Ovary (tissue), 9 donors: Measurements from ENCODE around the gene ISCA2. TPM values are rescaled to one million over a fixed set of nuclear protein-coding genes. Genes with fewer than 3 reads are reported as not detected.

Source experiments
- DNase-seq, 5 donors: peaks; one replicate each; pipeline ENCODE4 v3.0.0-alpha.2; 2019 to 2020
- H3K27ac ChIP-seq, 2 donors: fragments of 200-600 bp; one replicate each; pipeline versions ENCODE4 v1.5.1 to v1.8.0; 2019 to 2022
- H3K27me3 ChIP-seq: fragments of 200-600 bp; one replicate; pipeline ENCODE4 v1.8.0; 2022
- H3K36me3 ChIP-seq: fragments of 200-600 bp; sonication (generic); one replicate; pipeline ENCODE4 v1.5.1; 2019
- H3K4me1 ChIP-seq: one replicate; pipeline ENCODE4 v1.8.1; 2013; ENCODE audit warnings: mild to moderate bottlenecking, moderate library complexity; ENCODE audit not compliant: insufficient read depth
- H3K4me3 ChIP-seq: fragments of 200-600 bp; sonication (generic); one replicate; pipeline ENCODE4 v1.5.1; 2017
- H3K9me3 ChIP-seq, 2 donors: fragments of 200-600 bp in 1 of 2; sonication (generic) in 1 of 2; one replicate each; pipeline versions ENCODE4 v1.5.1 to v1.8.1; 2013 to 2019; ENCODE audit warnings: mild to moderate bottlenecking in 1 of 2, moderate library complexity in 1 of 2
- EP300 ChIP-seq: sonication (generic); formaldehyde crosslinking; IDR thresholded peaks from one replicate; pipeline ENCODE4 v1.6.1; 2017; ENCODE audit warnings: antibody characterized with exemption
- POLR2A ChIP-seq: fragments of 450-650 bp; IDR thresholded peaks from one replicate; pipeline ENCODE4 v1.6.1; 2017; ENCODE audit warnings: antibody characterized with exemption, mild to moderate bottlenecking, moderate library complexity
- WGBS, 3 donors: extraction: QIAGEN DNeasy Blood & Tissue Kit in 1 of 3; methylation state at CpG; one replicate each; pipeline versions ENCODE4 v1.1.5 to v1.1.7; 2013 to 2017; 5-methylcytosine and 5-hydroxymethylcytosine counted together
- intact Hi-C, 4 donors: fragments of 100-400 bp; cut with DNase I; formaldehyde crosslinking; loops; one replicate each; pipeline versions ENCODE4 v1.11.0 to v1.15.1; 2022 to 2023
- polyA plus RNA-seq, 2 donors: library from polyadenylated mRNA; stranded (reverse); fragments of 200-250 nt in 1 of 2; fragments of 350-450 nt in 1 of 2; fragmentation: Illumina TruSeq in 1 of 2; extraction: RNeasy Lipid Tissue Mini Kit (QIAGEN cat#74804) in 1 of 2; gene quantifications; one replicate each; pipeline ENCODE4 v1.2.3, GENCODE V29; 2013 to 2014
- total RNA-seq, 7 donors: library from RNA; depleted of rRNA in 2 of 7; stranded (reverse); fragments of >200 nt in 2 of 7; fragmentation: NEBNext Ultra II Directional in 3 of 7; extraction: Animal tissue kit (Norgen Biotek cat#: 25700) in 3 of 7; gene quantifications; one replicate each; pipeline versions ENCODE4 v1.1.0 to v1.2.4, GENCODE V29; 2016 to 2023
- TF ChIP-seq, protein P1 (sequence below), 3 donors: fragments of 450-650 bp in 2 of 3; fragments of 200-600 bp in 1 of 3; IDR thresholded peaks; one replicate each; pipeline versions ENCODE4 v1.5.1 to v1.8.0; 2016 to 2022; ENCODE audit warnings: antibody characterized with exemption in 3 of 3, mild to moderate bottlenecking in 1 of 3
- donor health status: DM: no; HTN: no; CAD: no; lungs with moderate emphysema.
- donor health status: DM: no; HTN: no; CAD: no.
- donor health status: Bipolar disorder and iron deficiency.
- donor health status: DM: yes; HTN: yes; CAD: no.
- donor health status: DM: no; HTN: no; CAD: no.
- donor health status: DM: yes; HTN: yes; CAD: no.

Gene ISCA2
- total and polyA plus RNA-seq, 9 donors: 11.7 to 47.4 (median 26.9) TPM

DNA sequence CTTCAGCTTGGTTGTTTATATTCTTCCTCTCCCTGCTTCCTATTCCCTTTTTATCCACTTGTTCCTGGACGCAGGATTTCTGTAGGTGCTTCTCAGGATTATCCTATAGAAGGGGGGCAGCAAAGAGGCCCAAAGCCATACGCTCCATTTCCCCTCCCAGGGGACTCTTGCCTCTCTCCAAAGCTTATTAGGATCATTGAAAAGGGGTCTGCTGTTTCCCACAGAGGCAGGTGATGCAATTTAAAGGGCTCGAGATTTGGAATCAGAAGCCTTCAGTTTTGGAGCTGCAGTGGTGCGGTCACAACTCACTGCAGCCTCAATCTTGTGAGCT lies 36.0 kb upstream of the ISCA2 start:
- DNase-seq: no peak
- no peaks in the 10 kb centered on the region for H3K27me3 ChIP-seq
- H3K9me3 ChIP-seq: no peaks in the 10 kb centered on the region
- WGBS, 3 donors: 74 to 77% (median 74%) methylated on average over 4 of the region's 4 CpGs
- no peaks in the 10 kb centered on the region for H3K4me1 ChIP-seq
- H3K36me3 ChIP-seq: no peaks in the 10 kb centered on the region
- intact Hi-C loops: no loop called here
- no peak overlapping the region for H3K4me3 ChIP-seq
- H3K27ac ChIP-seq: no peak overlapping the region
- TF ChIP-seq, protein P1, sequence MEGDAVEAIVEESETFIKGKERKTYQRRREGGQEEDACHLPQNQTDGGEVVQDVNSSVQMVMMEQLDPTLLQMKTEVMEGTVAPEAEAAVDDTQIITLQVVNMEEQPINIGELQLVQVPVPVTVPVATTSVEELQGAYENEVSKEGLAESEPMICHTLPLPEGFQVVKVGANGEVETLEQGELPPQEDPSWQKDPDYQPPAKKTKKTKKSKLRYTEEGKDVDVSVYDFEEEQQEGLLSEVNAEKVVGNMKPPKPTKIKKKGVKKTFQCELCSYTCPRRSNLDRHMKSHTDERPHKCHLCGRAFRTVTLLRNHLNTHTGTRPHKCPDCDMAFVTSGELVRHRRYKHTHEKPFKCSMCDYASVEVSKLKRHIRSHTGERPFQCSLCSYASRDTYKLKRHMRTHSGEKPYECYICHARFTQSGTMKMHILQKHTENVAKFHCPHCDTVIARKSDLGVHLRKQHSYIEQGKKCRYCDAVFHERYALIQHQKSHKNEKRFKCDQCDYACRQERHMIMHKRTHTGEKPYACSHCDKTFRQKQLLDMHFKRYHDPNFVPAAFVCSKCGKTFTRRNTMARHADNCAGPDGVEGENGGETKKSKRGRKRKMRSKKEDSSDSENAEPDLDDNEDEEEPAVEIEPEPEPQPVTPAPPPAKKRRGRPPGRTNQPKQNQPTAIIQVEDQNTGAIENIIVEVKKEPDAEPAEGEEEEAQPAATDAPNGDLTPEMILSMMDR (IDR thresholded peaks at IDR 0.05): no peak
- no peak for TF ChIP-seq POLR2A
- no peak for TF ChIP-seq EP300

DNA sequence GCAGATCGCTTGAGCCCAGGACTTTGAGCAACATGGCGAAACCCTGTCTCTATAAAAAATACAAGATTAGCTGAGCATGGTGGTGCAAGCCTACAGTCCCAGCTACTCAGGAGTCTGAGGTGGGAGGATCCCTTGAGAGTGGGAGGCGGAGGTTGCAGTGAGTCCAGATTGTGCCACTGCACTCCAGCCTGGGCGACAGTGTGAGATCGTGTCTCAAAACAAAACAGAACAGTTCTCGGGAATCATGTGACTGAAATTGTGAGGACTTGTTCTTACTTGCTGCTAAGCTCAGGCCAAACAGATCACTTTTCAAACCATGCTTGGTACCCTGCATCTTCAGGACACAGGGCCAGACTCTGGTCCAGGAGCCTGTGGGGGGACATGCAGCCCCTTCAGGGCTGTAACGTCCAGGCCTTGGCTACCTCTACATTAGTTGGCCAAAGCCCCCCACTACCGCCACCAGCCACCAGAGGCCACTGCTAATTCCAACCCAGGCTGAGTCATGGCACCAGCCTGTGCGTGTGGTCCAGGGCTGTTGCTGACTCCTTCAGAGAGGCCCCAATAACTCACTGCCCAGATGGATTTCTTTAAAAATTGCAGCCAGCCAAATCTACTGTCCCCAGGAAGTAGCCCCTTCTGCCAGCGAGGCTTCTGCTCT lies 34.1 kb upstream of the ISCA2 start:
- TF ChIP-seq, protein P1 (IDR thresholded peaks at IDR 0.05): no peak
- TF ChIP-seq POLR2A: no peak
- no peak for TF ChIP-seq EP300
- no peak overlapping the region for H3K4me3 ChIP-seq
- H3K36me3 ChIP-seq: no peaks in the 10 kb centered on the region
- no peak overlapping the region for H3K27ac ChIP-seq
- no peaks in the 10 kb centered on the region for H3K4me1 ChIP-seq
- H3K9me3 ChIP-seq: no peaks in the 10 kb centered on the region
- H3K27me3 ChIP-seq: no peaks in the 10 kb centered on the region
- DNase-seq: no peak
- WGBS, 3 donors: 68 to 75% (median 71%) methylated on average over 10 of the region's 10 CpGs
- intact Hi-C loops: no loop called here

DNA sequence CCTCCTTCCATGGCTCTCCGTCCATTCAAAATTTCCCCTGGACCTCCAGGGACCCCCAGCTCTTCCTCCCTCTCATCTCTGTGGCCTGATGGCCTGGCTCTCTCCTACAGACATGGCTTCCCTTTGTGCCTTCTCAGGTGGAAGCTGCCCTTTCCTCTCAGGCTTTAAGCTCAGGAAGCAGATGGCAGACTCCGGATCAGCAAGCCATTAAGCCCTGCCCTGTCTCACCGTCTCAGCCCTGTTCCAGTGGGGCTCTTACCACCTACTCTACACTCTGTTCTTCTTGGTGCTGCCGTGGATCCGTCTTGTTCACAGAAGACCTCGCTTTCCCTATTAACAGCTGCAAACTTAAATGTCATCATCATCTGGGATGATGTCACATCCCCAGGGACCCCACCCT lies 33.6 kb upstream of the ISCA2 start:
- Histone ChIP-seq H3K9me3 (no peaks in the 10 kb centered on the region), H3K27me3 (no peaks in the 10 kb centered on the region), H3K36me3 (no peaks in the 10 kb centered on the region), H3K27ac (no peak overlapping the region), H3K4me3 (no peak overlapping the region), H3K4me1 (no peaks in the 10 kb centered on the region)
- 85 to 91% (median 90%) methylated on average over 6 of the region's 6 CpGs for WGBS, 3 donors
- intact Hi-C loops: no loop called here
- TF ChIP-seq, protein P1 (IDR thresholded peaks at IDR 0.05): no peak
- no peak for TF ChIP-seq EP300
- no peak for TF ChIP-seq POLR2A
- no peak for DNase-seq

DNA sequence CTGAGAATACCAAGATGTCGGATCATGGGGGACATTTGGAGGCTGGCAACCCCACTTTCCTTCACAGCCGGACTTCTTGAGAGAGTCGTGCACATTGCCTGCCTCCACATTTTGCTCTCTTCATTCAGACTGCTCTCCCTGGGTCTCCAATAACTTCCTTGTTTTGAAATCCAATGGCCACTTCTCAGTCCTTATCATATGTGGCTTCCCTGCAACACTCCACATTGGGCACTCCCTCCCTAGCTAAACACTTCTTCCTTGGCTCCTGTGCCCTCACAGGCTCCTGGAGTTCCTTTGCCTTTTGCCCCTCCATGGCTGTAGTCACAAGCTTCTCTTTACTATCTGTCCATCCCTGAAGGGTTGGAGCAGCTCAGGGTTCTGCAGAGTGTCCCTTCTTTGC lies 30.6 kb upstream of the ISCA2 start:
- no peak overlapping the region for H3K4me3 ChIP-seq
- intact Hi-C loops: no loop called here
- no peak overlapping the region for H3K27ac ChIP-seq
- no peaks in the 10 kb centered on the region for H3K9me3 ChIP-seq
- no peaks in the 10 kb centered on the region for H3K27me3 ChIP-seq
- no peaks in the 10 kb centered on the region for H3K4me1 ChIP-seq
- DNase-seq: no peak
- TF ChIP-seq EP300 (no peak), POLR2A (no peak)
- TF ChIP-seq, protein P1 (IDR thresholded peaks at IDR 0.05): no peak
- 87 to 92% (median 91%) methylated on average over 3 of the region's 3 CpGs for WGBS, 3 donors
- no peaks in the 10 kb centered on the region for H3K36me3 ChIP-seq
